PC-9 (cell line): ENCODE data around the gene AMZ1. TPM values are rescaled to one million over a fixed set of nuclear protein-coding genes. Genes with fewer than 3 reads are reported as not detected.
"Not testable (repeated sequence)": the region's sequence is repeated elsewhere in the genome, so short reads cannot be mapped to it uniquely, and the experiment has no call there.

ENCODE experiments used
- BruUV-seq: library from RNA; stranded (reverse); fragments of 400-500 nt; replicated peaks from 2 replicates; lab custom pipeline; 2021; lab: Mats Ljungman, UMichigan
- CTCF ChIA-PET: fragments of 300-600 bp; sonication (Branson Sonifier 250); formaldehyde crosslinking; loops from one replicate; lab custom pipeline; 2022; ENCODE audit warnings: antibody characterized with exemption; lab: Charles Lee
- POLR2A ChIA-PET: fragments of 300-600 bp; sonication (Branson Sonifier 250); formaldehyde crosslinking; loops from one replicate; lab custom pipeline; 2022; ENCODE audit warnings: antibody characterized with exemption; ENCODE audit not compliant: unreplicated experiment; lab: Charles Lee
- DNase-seq, 2 experiments: peaks; one replicate each; pipeline versions ENCODE4 v3.0.0 to v3.0.0-alpha.2; 2015 to 2022; ENCODE audit warnings: mixed read lengths in 1 of 2
- H2AFZ ChIP-seq: fragments of 200-600 bp; sonication (generic); 2 replicates; pipeline ENCODE4 v1.8.1; 2017; ENCODE audit warnings: antibody characterized with exemption
- H3F3A ChIP-seq: fragments of 200-600 bp; sonication (generic); 2 replicates; pipeline ENCODE4 v1.8.1; 2017; ENCODE audit warnings: antibody characterized with exemption, mild to moderate bottlenecking, low read depth; ENCODE audit not compliant: insufficient read depth
- H3K27ac ChIP-seq: fragments of 200-600 bp; sonication (generic); 2 replicates; pipeline ENCODE4 v1.6.1; 2016; ENCODE audit warnings: mixed run types
- H3K27me3 ChIP-seq: fragments of 200-600 bp; sonication (generic); 2 replicates; pipeline ENCODE4 v1.6.1; 2016; ENCODE audit warnings: low read depth, mixed run types; ENCODE audit not compliant: insufficient read depth
- H3K36me3 ChIP-seq: fragments of 200-600 bp; sonication (generic); 2 replicates; pipeline ENCODE4 v1.6.1; 2016; ENCODE audit warnings: low read depth, mixed run types
- H3K4me1 ChIP-seq: fragments of 200-600 bp; sonication (generic); replicated peaks from 2 replicates; pipeline ENCODE4 v1.6.1; 2016; ENCODE audit warnings: mixed run types; ENCODE audit not compliant: insufficient read depth
- H3K4me2 ChIP-seq: fragments of 200-600 bp; sonication (generic); 2 replicates; pipeline ENCODE4 v1.6.1; 2017; ENCODE audit warnings: mixed run types
- H3K4me3 ChIP-seq: fragments of 200-600 bp; sonication (generic); 2 replicates; pipeline ENCODE4 v1.6.1; 2016; ENCODE audit warnings: mixed run types
- H3K79me2 ChIP-seq: fragments of 200-600 bp; sonication (generic); 2 replicates; pipeline ENCODE4 v1.6.1; 2017; ENCODE audit warnings: low read depth, mixed run types
- H3K9me2 ChIP-seq: fragments of 200-600 bp; sonication (generic); 2 replicates; pipeline ENCODE4 v1.8.1; 2017; ENCODE audit warnings: mild to moderate bottlenecking; ENCODE audit not compliant: insufficient read depth
- H3K9me3 ChIP-seq: fragments of 200-600 bp; sonication (generic); 2 replicates; pipeline ENCODE4 v1.8.1; 2016; ENCODE audit warnings: low read depth; ENCODE audit not compliant: insufficient read depth
- H4K20me1 ChIP-seq: fragments of 200-600 bp; sonication (generic); 2 replicates; pipeline ENCODE4 v1.8.1; 2017; ENCODE audit not compliant: insufficient read depth
- EZH2 ChIP-seq: fragments of 200-600 bp; sonication (generic); IDR thresholded peaks from 2 replicates; pipeline ENCODE4 v1.8.0; 2017; ENCODE audit warnings: antibody characterized with exemption, low read depth
- intact Hi-C: fragments of 100-400 bp; cut with micrococcal nuclease; formaldehyde crosslinking; loops from one replicate; pipeline ENCODE4 v1.10.0; 2022; ENCODE audit not compliant: unreplicated experiment
- total RNA-seq: library from RNA; stranded (reverse); gene quantifications from 2 replicates; pipeline ENCODE4 v1.2.3, GENCODE V29; 2021
- TF ChIP-seq, protein P1 (sequence below): fragments of 200-600 bp; sonication (generic); conservative IDR thresholded peaks from 2 replicates; pipeline ENCODE4 v1.6.1; 2017; ENCODE audit warnings: mixed run types, antibody characterized with exemption, mild to moderate bottlenecking, moderate library complexity

The AMZ1 gene
- total RNA-seq, 1 experiment from 2014 or later = not detected

DNA sequence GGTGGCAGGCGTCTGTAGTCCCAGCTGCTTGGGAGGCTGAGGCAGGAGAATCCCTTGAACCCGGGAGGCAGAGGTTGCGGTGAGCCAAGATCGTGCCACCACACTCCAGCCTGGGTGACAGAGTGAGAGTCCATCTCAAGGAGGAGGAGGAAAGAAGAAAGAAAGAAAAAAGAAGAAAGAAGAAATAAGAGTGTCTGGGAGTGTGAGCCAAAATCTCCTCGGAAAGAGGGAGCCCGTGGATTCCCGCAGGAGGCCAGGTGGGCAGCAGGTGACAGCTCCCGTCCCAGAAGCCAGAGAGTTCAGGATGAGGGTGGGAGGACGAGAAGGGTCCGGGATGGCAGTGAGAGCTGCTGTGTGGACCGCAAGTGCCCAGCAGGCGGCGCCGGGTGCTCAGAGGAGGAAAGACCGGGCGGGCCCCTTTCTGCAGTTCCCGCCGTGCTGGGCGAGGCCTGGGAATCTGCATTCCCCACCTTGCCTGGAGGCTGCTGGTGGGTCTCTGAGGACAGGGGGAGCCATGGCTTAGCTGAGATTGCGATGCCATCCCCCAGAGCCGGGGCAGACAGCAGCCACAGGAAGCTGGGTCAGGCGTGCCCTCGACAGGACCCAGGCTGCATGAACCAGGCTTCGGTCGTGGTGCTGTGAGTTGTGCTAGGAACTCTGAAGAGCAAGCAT is 17.1 kb upstream of the AMZ1 start:
- Histone ChIP-seq H3F3A (peaks cover 8% of the 10 kb centered on the region; the same call in 1 of the 2 replicates), H3K79me2 (no peaks in the 10 kb centered on the region), H3K9me2 (no peaks in the 10 kb centered on the region), H4K20me1 (no peaks in the 10 kb centered on the region), H3K9me3 (no peaks in the 10 kb centered on the region), H3K4me2 (peak overlapping the region; percentile 38), H3K27ac (no peak overlapping the region), H3K4me1 (0 out of 2 replicates have a peak, but pooled peaks cover 5% of the 10 kb centered on the region), H3K36me3 (no peaks in the 10 kb centered on the region), H2AFZ (peak overlapping the region; percentile 26; the same call in 1 of the 2 replicates), H3K4me3 (peak overlapping the region; percentile 1; the same call in 1 of the 2 replicates), H3K27me3 (no peaks in the 10 kb centered on the region)
- intact Hi-C loops = no loop called here
- POLR2A ChIA-PET = interaction anchor here (0.7 kb wide), 1 partner anchor 50 kb away, joined by 4 read pairs; no protein-coding TSS in a partner anchor
- peak in 1 of 2 experiments; percentile 61 for DNase-seq
- CTCF ChIA-PET = interaction anchor here (0.6 to 1.3 kb wide), 4 partner anchors 39 to 664 kb away, joined by 3 to 5 read pairs (median 4); no protein-coding TSS in a partner anchor
- BruUV-seq = no TSS peak
- no peak for TF ChIP-seq EZH2
- TF ChIP-seq, protein P1, sequence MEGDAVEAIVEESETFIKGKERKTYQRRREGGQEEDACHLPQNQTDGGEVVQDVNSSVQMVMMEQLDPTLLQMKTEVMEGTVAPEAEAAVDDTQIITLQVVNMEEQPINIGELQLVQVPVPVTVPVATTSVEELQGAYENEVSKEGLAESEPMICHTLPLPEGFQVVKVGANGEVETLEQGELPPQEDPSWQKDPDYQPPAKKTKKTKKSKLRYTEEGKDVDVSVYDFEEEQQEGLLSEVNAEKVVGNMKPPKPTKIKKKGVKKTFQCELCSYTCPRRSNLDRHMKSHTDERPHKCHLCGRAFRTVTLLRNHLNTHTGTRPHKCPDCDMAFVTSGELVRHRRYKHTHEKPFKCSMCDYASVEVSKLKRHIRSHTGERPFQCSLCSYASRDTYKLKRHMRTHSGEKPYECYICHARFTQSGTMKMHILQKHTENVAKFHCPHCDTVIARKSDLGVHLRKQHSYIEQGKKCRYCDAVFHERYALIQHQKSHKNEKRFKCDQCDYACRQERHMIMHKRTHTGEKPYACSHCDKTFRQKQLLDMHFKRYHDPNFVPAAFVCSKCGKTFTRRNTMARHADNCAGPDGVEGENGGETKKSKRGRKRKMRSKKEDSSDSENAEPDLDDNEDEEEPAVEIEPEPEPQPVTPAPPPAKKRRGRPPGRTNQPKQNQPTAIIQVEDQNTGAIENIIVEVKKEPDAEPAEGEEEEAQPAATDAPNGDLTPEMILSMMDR = peak; percentile 91

DNA sequence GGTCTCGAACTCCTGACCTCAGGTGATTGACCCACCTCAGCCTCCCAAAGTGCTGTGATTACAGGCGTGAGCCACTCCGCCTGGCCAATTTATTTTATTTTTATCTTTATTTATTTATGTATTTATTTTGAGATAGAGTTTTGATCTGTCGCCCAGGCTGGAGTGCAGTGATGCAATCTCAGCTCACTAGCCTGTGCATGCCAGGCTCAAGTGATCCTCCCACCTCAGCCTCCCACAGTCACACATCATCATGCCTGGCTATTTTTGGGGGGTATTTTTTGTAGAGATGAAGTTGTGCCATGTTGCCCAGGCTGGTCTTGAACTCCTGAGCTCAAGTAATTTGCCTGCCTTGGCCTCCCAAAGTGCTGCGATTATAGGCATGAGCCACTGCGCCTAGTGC is 14.8 kb upstream of the AMZ1 start:
- H3F3A ChIP-seq, H3K9me3 ChIP-seq, CTCF ChIA-PET, H2AFZ ChIP-seq, H3K27ac ChIP-seq, H3K4me2 ChIP-seq, H3K79me2 ChIP-seq, POLR2A ChIA-PET, H3K9me2 ChIP-seq, H3K27me3 ChIP-seq, H3K4me1 ChIP-seq, H4K20me1 ChIP-seq, intact Hi-C loops, BruUV-seq, H3K36me3 ChIP-seq, DNase-seq, H3K4me3 ChIP-seq: not testable (repeated sequence)

DNA sequence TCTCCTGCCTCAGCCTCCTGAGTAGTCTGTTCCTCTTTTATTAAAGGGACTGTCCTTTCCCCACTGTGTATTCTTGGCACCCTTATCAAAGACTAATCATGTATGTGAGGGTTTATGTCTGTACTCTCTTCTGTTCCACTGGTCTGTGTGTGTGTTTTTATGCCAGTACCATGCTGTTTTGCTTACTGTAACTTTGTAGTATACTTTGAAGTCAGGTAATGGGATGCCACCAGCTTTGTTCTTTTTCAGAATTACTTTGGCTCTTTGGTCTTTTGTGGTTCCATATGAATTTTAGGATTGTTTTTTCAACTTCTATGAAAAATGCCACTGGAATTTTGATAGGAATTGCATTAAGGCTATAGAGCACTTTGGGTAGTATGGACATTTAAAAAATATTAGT is 14.1 kb upstream of the AMZ1 start:
- Histone ChIP-seq H3K27ac (no peak overlapping the region), H3K9me2 (no peaks in the 10 kb centered on the region), H2AFZ (no peak overlapping the region), H4K20me1 (no peaks in the 10 kb centered on the region), H3F3A (peaks cover 8% of the 10 kb centered on the region; the same call in 1 of the 2 replicates), H3K4me1 (0 out of 2 replicates have a peak, but pooled peaks cover 5% of the 10 kb centered on the region), H3K4me2 (no peak overlapping the region), H3K36me3 (no peaks in the 10 kb centered on the region), H3K79me2 (no peaks in the 10 kb centered on the region), H3K27me3 (no peaks in the 10 kb centered on the region), H3K9me3 (no peaks in the 10 kb centered on the region), H3K4me3 (no peak overlapping the region)
- DNase-seq = no peak
- BruUV-seq = no TSS peak
- ChIA-PET CTCF (no interaction called here), POLR2A (no interaction called here)
- intact Hi-C loops = no loop called here
- no peak for TF ChIP-seq EZH2
- TF ChIP-seq, protein P1 = no peak
